SK-N-MC (cell line): ENCODE results near the gene E2F3.

ENCODE experiments used
- EZH2 ChIP-seq: fragments of 200-600 bp; sonication (generic); IDR thresholded peaks from one replicate; pipeline ENCODE4 v1.6.1; 2017; ENCODE audit warnings: antibody characterized with exemption
- FOXP2 ChIP-seq: optimal IDR thresholded peaks from 2 replicates; pipeline ENCODE3; 2011; ENCODE audit warnings: mild to moderate bottlenecking, moderate library complexity; ENCODE audit not compliant: insufficient read depth; ENCODE audit errors: extremely low read length, control extremely low read depth

- TF ChIP-seq FOXP2 (no peak), EZH2 (no peak)
Observed at GRCh38 chr6:20367743-20368485, 33.8 kb upstream of the E2F3 start.
